Putamen (tissue), 1 donor: ENCODE data around the gene NUP62CL.
"Not testable (repeated sequence)": the region's sequence is repeated elsewhere in the genome, so short reads cannot be mapped to it uniquely, and the experiment has no call there.

Experiments used
- DNase-seq: peaks from one replicate; pipeline ENCODE4 v3.0.0-alpha.2; 2016; ENCODE audit warnings: low spot score

NUP62CL gene, protein sequence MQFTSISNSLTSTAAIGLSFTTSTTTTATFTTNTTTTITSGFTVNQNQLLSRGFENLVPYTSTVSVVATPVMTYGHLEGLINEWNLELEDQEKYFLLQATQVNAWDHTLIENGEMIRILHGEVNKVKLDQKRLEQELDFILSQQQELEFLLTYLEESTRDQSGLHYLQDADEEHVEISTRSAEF

DNA sequence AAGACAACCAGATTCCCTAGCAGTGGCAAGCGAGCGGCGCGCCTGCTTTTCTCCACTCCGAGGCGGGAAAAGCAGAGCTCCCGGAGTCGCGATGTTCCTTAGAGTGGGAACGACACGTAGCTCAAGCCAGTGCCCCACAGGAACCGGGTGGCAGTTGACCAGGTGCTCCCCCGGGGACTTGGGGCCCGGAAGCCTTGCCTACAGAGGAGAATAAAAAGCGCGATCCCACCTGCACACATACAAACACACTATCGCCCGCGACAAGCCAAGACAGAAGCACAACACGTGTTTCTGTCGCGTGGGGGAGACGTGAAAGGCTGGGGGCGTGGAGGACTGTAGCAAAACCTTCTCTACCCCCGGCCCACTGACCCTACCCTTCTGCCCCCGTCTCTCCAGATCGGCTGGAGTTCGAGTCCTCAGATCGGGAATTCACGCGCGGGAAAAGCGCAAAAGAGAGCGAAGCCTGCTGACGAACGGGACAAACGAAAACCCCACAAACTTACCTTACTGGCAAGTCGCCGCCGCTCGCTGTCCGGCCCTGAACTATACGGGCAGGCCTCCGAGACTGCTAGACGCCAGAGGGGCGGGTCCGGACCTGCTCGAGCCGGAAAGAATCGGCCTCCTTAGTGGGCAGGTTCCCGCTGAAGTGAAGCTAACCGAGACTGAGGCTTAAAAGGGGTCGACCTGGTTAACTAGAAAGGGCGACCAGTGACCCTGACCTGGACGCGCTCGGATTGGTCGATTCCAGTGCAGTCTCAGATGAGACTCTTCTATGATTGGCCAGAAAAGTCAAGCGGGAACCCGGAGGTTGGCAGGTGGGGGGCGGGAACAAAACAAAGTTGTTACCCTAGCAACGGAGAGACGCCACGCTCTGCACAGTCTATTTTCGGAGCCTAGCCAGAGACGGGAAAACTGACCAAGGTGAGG, at the start of gene NUP62CL, which contains the start of gene DNAAF6:
Gene NUP62CL (minus strand): TSS at position 664 of the 927 bp plus-strand sequence. CDS start 31,287 bp downstream, outside the sequence.
Gene DNAAF6 (plus strand): TSS at position 842 of the 927 bp plus-strand sequence. CDS start 6,265 bp downstream, outside the sequence.
- no peak for DNase-seq

DNA sequence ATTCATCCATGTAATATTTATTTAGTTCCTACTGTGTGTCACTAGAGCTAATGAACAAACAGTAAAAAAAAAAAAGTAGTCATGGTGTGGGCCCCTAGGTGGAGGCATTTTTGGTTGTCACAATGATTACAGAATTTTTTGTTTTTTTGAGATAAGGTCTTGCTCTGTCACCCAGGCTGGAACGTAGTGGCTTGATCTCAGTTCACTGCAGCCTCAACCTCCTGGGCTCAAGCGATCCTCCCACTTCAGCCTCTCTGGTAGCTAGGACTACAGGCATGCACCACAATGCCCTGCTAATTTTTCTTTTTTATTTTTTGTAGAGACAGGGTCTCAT, 22.2 kb upstream of the NUP62CL start:
- no peak for DNase-seq

DNA sequence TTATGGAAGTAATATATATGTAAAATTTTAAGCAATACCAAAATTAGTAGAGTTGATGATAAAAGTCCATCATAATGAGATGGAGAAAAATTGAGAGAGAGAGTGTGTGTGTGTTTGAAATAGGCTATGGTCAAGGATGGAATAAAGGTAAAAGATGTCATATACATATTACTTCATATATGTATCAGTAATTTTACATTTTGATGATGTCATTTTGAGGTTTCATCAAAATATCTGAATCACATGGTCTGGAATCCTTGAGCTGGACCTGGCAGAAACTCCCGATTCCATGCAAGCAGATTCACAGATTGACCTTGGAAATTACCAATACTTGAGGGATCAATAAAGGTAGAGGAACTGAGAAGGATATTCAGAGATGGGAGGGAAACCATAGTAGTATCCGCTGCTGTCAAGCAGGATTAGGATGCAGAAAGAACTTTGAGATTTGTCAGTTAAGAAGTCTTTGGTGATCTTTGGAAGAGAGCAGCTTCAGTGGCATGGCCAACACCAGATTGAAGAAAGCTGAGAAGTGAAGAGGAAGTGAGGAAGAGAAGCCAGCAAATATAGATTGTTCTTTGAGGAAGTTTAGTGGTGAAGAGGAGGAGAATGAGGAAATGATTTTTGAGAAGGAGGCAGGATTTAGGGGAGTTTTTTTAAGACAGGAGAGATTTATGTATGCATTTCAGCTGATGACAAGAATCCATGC, 21.7 kb upstream of the NUP62CL start:
- DNase-seq = no peak

DNA sequence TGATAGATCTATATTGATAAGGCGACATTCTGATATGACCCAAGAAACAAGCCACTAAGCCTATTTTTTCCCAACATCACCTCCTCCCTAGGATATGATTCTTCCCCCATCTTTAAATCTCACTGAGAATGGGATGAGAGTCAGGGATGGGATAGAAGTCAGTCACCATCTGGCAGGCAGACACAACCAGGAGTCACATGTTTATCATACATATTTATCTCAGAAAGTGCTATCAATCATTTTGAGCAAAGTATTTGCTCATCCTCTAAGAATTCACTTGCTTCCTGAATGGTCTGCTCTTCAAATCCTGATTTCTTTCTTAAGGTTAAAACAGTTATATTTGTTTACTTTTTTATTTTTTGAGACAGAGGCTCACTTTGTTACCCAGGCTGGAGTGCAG, 20.5 kb upstream of the NUP62CL start:
- DNase-seq = no peak

DNA sequence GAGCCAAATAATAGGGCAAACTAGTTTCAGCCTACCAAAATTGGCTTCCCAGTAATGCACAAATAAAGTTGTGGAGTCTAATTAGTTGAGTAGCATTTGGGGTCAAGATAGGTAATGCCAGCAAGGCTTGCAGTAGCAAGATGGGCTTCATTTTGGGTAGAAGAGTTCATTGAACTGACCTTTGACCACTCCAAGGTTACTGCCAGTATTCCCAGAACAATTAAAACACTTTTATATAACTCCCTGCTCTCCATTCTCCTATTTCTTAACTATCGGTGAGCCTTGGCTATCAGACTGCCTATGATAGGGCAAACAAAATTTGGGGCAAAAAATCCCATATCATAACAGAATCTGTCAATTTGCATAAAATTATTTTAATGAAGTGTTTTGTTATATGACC, 7.2 kb upstream of the NUP62CL start:
- no peak for DNase-seq

DNA sequence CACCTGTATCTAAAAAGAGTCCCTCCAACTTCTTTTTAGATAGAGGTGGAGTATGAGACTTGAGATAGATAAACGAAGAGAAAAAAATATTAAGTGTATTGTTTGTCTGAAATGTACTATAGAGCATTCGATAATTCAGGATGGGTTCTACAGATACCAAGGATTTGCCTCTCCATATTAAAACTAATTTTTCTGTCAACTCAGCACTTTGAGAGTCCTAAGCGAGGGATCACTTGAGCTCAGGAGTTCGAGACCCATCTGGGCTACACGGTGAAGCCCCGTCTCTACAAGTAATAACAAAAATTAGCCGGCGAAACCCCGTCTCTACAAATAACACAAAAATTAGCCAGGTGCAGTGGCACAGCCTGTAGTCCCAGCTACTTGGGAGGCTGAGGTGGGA, 1.7 kb upstream of the NUP62CL start:
- DNase-seq = no peak

DNA sequence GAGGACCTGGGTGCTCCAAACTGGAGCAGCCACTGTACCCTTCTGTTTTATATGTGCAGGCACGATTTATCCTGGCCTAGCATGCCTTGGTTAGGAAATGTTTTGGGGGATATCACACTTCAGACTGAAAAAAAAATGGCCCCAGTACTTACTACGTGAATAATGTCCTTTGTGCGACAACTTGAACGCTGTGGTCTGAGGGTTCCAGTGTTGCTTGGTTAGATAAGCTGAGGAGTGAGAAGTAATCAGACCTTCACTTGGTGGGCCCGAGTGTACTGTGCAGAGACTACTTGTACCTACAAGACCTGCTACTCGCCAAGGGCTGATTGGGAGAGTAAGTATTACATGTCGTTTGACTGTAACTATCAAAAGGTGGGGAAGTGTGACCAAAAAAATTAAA, 856 bp upstream of the NUP62CL start:
- DNase-seq = no peak

DNA sequence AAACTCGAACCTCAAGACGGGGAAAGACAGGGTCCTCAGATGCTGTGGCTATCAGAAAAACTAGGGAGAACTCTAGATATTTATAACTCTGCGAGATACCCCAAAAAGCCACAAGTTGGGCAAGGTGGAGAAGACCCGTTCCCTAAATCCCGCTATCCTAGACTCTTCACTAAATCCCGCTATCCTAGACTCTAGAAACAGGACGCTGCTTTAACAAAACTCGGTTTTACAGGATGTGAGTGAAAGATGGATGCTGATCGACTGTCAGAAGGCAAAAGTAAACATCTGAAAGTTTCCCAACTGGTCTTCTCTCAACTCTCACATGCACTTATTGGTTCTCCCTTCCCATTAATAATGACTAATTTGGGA, 448 bp upstream of the NUP62CL start:
- DNase-seq = no peak

DNA sequence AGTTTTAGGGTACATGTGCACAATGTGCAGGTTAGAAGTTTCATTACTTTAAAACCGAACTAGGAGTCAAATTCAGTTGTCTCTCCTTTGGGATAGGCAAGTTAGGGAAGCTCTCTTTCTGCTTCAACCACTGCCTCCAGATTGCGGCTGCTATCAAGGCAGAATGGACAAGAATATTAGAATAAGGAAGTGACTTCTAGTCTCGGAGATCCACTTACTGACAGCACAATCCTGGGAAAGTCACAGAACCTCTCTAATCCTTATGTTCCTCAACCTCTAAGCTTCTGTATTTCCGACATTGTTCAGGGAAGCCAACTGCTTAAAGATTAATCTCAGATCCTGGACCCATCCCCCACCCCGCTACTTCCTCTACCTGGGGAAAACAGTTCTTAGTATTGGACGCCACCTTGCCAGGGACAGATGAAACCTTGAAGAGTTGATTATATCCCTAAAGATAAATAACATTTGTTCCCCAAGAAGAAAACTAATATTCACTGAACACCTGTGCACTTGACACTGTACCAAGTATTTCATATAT, 2.1 kb downstream of the NUP62CL start:
- DNase-seq = no peak

DNA sequence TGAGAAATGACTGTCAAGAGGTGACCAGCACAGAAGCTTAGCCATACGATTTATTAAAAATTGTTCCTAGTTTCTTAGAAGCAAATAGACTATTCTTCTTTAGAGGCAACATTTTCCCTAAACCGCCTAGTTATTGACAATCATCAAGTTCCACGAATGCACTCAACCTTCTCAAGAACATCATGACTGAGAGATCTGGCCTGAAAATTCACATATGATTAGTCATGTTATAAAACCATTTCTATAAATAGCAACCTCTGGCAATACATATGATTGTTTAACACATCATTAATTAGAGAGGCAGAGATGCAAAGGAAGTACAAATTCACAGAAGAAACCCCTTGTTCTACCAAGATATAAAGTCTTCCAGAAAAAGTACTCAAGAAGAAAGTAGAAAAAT, 6.7 kb downstream of the NUP62CL start:
- DNase-seq = no peak

DNA sequence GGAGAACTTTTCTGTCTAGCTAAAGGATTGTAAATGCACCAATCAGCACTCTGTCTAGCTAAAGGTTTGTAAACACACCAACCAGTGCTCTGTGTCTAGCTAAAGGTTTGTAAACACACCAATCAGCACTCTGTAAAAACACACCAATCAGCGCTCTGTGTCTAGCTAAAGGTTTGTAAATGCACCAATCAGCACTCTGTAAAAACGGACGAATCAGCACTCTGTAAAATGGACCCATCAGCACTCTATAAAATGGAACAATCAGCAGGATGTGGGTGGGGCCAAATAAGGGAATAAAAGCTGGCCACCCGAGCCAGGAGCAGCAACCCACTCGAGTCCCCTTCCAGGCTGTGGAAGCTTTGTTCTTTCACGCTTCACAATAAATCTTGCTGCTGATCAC, 8.2 kb downstream of the NUP62CL start:
- DNase-seq = not testable (repeated sequence)

DNA sequence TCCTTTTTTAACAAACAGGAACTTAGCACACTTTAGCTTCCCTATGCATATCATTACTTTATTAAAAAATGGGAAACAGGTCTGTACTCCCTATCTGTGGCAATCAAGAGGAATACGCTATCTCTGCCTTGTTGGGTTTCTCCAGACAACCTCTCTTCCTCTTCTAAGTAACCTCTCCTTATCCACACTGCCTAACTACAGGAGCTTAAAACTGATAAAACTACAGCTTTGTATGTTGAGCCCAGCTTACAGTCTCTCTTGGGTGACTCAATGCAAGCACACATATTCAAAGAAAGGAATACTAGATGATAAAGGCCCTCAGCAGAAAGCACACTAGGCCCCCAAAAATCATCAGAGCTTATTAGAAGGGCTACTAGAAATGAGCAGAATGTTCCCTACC, 8.9 kb downstream of the NUP62CL start:
- no peak for DNase-seq

DNA sequence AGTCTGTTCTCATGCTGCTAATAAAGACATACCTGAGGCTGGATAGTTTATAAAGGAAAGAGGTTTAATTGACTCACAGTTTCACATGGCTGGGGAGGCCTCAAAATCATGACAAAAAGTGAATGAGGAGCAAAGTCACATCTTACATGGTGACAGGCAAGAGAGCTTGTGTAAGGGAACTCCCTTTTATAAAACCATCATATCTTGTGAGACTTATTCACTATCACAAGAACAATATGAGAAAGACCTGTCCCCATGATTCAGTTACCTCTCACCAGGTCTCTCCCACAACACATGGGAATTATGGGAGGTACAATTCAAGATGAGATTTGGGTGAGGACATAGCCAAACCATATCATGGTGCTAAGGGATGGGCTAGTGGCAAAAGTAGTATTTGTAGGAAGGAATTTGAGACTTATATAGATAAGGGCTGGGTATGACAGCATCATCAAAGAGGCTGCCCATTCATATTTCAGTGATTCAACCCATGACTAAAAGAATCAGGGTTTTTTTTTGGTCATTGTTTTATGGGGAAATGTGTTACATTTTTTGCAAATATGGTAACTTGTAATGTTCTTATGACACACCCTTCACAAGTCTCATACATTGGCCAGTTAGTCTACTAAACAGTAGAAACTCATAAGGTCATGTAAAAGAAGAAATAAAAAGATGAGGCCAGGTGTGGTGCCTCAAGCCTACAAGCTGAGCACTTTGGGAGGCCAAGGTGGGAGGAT, 34.7 kb downstream of the NUP62CL start:
- DNase-seq = no peak

DNA sequence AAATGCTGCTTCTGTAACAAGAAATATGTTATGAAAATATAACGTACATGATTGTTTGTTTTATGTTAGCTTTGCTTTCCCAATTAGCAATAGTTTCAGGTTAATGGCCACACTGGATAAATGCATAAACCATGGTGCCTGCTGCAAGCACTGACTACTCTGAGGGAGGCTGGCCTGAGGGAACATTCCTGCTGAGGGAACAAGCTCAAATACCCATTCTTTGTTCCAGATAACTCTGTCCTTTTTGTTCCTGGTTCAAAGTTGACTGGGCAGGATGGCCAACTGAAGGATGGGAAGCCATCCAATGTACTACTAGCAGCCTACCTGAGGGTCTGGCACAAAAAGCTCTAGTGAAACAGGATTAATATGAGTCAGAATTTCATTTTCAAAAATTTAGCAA, 37.5 kb downstream of the NUP62CL start:
- DNase-seq = no peak

DNA sequence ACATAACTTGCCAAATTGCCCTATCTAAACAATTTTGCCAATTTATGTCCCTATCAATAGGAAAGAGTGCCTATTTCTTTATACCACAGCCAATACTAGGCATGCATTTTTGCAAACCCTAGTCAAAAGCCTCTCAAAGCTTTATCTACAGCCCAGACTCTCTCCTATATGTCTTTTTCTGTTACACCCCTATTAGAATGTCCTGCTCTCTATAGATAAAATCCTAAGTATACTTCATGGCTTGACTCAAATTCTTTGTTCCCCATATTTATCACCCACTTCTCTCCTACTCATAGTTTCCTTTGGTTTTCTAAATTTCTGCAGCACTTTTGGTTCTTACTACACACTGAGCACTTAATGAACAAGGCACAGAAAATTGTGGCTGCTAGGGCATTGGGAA, 38.0 kb downstream of the NUP62CL start:
- no peak for DNase-seq

DNA sequence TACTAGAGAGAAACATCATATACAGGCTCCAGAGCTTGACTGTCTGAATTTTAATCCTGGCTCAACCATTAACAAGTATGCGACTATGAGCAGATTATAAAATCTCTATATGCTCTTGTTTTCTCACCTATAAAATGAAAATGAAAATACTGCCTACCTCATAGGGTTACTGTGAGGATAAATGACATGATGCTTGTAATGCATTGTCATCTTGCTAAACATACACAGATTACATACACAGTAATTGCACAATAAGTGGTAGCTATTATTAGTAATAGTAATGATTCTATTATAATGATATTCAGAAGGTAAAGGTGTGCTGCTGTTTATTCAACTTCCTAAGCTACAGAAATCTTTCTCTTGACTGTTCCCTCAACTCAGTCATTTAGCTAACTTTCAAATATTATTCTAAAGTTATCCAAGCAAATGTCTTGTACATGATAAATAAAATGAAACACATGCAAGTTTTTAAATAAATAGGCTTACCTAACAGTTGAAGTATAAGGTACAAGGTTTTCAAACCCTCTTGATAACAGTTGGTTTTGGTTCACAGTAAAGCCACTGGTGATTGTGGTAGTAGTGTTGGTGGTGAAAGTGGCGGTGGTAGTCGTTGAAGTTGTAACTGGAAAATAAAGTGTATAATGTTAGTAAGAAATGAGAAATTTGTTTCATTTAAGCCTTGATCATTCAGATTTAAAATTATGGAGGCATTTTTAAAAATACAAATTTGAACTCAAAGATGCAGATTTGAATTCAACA, 38.9 kb downstream of the NUP62CL start:
- DNase-seq = no peak

DNA sequence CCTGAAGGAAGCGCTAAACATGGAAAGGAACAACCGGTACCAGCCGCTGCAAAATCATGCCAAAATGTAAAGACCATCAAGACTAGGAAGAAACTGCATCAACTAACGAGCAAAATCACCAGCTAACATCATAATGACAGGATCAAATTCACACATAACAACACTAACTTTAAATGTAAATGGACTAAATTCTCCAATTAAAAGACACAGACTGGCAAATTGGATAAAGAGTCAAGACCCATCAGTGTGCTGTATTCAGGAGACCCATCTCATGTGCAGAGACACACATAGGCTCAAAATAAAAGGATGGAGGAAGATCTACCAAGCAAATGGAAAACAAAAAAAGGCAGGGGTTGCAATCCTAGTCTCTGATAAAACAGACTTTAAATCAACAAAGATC, 48.6 kb downstream of the NUP62CL start:
- not testable (repeated sequence) for DNase-seq

DNA sequence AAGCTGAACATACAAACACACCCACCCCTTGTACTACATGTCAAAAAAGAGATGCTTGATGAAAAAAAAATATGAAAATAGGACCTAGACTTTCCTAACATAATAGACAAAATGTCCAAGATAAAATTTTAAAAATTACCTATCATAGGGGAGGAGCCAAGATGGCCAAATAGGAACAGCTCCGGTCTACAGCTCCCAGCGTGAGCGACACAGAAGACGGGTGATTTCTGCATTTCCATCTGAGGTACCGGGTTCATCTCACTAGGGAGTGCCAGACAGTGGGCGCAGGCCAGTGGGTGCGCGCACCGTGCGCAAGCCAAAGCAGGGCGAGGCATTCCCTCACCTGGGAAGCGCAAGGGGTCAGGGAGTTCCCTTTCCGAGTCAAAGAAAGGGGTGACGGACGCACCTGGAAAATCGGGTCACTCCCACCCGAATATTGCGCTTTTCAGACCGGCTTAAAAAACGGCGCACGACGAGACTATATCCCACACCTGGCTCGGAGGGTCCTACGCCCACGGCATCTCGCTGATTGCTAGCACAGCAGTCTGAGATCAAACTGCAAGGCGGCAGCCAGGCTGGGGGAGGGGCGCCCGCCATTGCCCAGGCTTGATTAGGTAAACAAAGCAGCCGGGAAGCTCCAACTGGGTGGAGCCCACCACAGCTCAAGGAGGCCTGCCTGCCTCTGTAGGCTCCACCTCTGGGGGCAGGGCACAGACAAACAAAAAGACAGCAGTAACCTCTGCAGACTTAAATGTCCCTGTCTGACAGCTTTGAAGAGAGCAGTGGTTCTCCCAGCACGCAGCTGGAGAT, 50.4 kb downstream of the NUP62CL start:
- not testable (repeated sequence) for DNase-seq

DNA sequence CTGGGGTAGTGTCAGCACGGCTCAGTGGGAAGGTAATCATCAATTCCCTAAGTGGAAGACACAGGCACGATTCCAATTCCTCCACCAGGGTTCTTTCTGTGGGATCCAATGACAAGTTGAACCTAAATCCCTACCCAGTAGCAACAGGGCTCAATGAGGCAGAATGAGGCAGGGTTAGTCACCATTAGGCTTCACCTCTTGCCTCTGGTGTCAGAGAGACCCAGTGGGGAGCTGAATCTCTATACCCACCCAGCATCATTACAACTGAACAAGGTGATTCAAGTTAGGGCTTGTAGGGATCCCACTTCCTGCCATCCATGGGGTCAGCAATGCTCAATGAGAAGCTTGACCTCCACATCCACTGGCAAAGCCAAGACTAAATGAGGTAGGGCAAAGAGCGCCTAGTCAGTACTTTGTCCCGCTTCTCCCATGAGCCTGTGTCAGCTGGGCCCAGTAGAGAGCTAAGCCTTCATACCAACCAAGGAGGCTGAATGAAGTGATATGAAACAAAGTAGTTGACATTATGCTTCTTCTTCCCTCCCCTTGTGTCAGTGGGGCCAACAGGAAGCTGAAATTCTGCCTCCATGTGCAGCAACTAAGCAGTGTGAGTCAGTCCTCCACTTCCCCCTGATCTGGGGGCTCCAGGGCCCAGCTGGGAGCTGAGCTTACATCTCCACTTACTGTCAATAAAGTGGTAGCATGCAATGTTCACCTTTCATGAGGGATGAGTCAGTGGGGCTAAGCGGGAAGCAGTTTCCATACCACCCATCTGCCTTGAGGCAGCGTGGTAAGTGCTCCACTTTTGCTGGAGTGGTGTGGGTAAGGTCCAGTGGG, 51.2 kb downstream of the NUP62CL start:
- no peak for DNase-seq
